Activated T-helper 2 cell treated with anti-CD3 and anti-CD28 coated beads, Interferon-gamma antibody, Interleukin-2, Interleukin-4, amounts not matched to agents 10 μg/mL and 5 μg/mL and 100 μg/mL, durations not matched to agents 14 hours and 24 hours and 36 hours (primary cell): ENCODE data around the gene ANXA8. TPM values are rescaled to one million over a fixed set of nuclear protein-coding genes. Genes with fewer than 3 reads are reported as not detected.
"Not testable (repeated sequence)": the region's sequence is repeated elsewhere in the genome, so short reads cannot be mapped to it uniquely, and the experiment has no call there.

ENCODE experiments used
- DNase-seq: peaks from one replicate; pipeline ENCODE4 v3.0.0; 2021; ENCODE audit warnings: low spot score
- H3K27ac Mint-ChIP-seq: one replicate; pipeline ENCODE4 v1.8.0; 2021; ENCODE audit warnings: mixed read lengths
- H3K27me3 Mint-ChIP-seq: one replicate; pipeline ENCODE4 v1.8.0; 2021; ENCODE audit warnings: low read depth, mixed read lengths
- H3K36me3 Mint-ChIP-seq: one replicate; pipeline ENCODE4 v1.8.0; 2021; ENCODE audit warnings: low read depth, mixed read lengths
- H3K4me1 Mint-ChIP-seq: one replicate; pipeline ENCODE4 v1.8.0; 2021; ENCODE audit warnings: low read depth, mixed read lengths
- H3K4me3 Mint-ChIP-seq: one replicate; pipeline ENCODE4 v1.8.0; 2021; ENCODE audit warnings: low read depth, mild to moderate bottlenecking, moderate library complexity, mixed read lengths
- H3K9me3 Mint-ChIP-seq: one replicate; pipeline ENCODE4 v1.8.0; 2021; ENCODE audit warnings: mixed read lengths
- intact Hi-C: fragments of 100-400 bp; cut with micrococcal nuclease; formaldehyde crosslinking; loops from one replicate; pipeline ENCODE4 v1.15.1; 2023
- total RNA-seq: library from RNA; stranded (reverse); gene quantifications from 2 replicates; pipeline ENCODE4 v1.2.3, GENCODE V29; 2022

The ANXA8 gene
- total RNA-seq, 1 donor from 2014 or later = 7.0 TPM

DNA sequence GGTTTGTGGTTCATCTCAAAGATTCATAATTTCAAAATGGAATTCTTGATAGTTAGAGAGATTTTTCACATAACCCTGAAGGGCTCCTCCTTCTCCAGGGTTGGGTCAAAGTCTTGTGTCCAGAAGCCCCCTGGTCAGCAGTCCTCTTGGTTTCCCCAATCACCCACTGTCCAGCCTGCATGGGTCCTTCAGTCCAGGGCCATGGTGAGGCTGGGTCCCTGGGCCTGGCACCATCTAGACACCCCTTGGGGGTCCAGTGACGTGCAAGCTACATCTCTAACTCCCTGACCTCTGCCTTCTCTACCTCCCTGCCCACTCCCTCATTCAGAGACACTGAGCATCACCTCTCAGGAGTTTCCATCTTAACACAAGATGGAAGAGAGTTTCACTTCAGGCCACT lies 26.1 kb downstream of the ANXA8 start:
- intact Hi-C loops = no loop called here
- no peaks in the 10 kb centered on the region for H3K36me3 Mint-ChIP-seq
- H3K9me3 Mint-ChIP-seq = no peaks in the 10 kb centered on the region
- no peak overlapping the region for H3K27ac Mint-ChIP-seq
- H3K27me3 Mint-ChIP-seq = peaks cover 2% of the 10 kb centered on the region
- peaks cover 28% of the 10 kb centered on the region for H3K4me1 Mint-ChIP-seq
- H3K4me3 Mint-ChIP-seq = no peak overlapping the region
- no peak for DNase-seq

DNA sequence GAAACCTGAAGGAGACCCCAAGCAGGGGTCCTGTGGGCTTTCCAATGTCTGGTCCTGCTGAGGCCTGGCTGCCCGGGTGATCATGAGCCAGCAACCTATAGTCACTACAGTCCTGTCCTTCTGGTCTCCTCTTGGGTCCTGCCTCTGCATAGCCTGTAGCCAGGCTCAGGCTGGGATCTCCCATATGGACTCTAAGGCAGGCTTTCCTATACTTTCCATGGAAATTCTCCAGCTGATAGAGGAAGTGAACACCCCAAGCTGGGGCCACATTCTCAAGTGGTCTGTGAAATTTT lies 26.4 kb downstream of the ANXA8 start:
- no peaks in the 10 kb centered on the region for H3K9me3 Mint-ChIP-seq
- no peak for DNase-seq
- no peaks in the 10 kb centered on the region for H3K36me3 Mint-ChIP-seq
- H3K27me3 Mint-ChIP-seq = peaks cover 2% of the 10 kb centered on the region
- intact Hi-C loops = no loop called here
- no peak overlapping the region for H3K27ac Mint-ChIP-seq
- H3K4me3 Mint-ChIP-seq = no peak overlapping the region
- peaks cover 28% of the 10 kb centered on the region for H3K4me1 Mint-ChIP-seq

DNA sequence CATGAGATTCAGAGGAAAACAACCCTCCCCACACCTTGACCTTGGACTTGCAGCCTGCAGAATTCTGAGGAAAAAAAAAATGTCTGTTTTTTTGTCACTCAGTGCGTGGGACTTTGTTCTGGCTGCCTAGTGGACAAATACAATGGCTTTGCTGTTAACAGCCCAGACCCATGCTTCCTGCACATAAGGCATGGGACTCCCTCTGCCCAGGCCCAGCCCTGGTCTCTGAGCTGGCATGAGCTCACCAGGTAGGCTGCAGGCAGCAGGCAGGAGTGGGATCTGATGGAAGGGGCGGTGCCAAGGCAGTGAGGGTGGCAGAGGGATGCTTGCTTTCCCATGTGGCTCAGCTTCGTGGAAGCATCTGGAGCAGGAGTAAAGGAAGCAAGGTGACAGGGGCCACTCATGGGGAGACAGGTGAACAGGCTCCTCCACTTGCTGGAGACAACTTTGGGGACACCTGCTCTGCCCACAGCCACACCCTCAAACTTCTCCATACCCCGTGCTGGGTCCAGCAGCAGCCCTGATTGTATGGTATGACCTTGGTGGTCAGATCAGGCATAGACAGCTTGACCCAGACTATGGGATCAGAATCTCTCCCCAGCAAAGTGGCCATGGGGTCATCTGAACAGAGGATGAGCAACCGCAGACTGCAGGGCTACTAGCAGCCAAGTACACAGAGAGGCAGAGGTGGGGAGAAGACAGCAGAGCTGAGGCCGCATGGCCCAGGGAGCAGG lies 27.0 kb downstream of the ANXA8 start:
- H3K9me3 Mint-ChIP-seq = no peaks in the 10 kb centered on the region
- intact Hi-C loops = no loop called here
- no peak overlapping the region for H3K27ac Mint-ChIP-seq
- no peaks in the 10 kb centered on the region for H3K36me3 Mint-ChIP-seq
- peaks cover 28% of the 10 kb centered on the region for H3K4me1 Mint-ChIP-seq
- H3K4me3 Mint-ChIP-seq = no peak overlapping the region
- no peak for DNase-seq
- peaks cover 2% of the 10 kb centered on the region for H3K27me3 Mint-ChIP-seq

DNA sequence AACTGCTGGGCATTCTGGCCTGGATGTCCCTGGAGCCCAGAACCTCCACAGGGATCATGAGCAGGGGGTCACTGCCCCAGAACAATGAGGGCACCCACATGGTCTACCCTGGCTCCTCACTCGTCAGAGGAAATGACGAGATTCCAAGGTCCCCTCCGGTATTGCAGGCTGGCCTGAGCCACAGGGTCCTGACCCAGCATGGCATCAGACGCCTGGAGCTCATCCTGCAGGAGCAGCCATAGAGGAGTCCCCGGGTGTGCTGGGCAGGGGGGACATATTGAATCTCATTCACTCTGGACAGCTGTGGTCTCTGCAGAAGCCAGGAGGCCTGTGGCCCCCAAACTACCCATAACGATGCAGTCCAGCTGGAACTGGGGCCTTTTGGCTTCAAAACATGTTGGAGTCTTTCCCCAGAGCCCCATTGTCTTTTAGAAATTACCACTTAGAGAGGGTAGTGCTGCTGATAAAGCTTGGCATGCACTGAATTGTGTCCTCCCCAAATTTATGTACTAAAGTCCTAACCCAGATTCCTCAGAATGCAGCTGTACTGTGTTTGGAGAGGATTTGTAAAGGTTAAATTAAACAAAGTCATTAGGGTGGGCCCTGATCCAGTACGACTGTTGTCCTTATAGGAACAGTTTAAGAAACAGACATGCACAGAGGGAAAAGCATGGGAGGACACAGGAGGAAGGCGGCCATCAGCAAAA lies 27.7 kb downstream of the ANXA8 start:
- no peak overlapping the region for H3K4me3 Mint-ChIP-seq
- no peaks in the 10 kb centered on the region for H3K9me3 Mint-ChIP-seq
- intact Hi-C loops = no loop called here
- DNase-seq = no peak
- H3K27ac Mint-ChIP-seq = no peak overlapping the region
- peaks cover 2% of the 10 kb centered on the region for H3K27me3 Mint-ChIP-seq
- H3K36me3 Mint-ChIP-seq = no peaks in the 10 kb centered on the region
- peaks cover 25% of the 10 kb centered on the region for H3K4me1 Mint-ChIP-seq

DNA sequence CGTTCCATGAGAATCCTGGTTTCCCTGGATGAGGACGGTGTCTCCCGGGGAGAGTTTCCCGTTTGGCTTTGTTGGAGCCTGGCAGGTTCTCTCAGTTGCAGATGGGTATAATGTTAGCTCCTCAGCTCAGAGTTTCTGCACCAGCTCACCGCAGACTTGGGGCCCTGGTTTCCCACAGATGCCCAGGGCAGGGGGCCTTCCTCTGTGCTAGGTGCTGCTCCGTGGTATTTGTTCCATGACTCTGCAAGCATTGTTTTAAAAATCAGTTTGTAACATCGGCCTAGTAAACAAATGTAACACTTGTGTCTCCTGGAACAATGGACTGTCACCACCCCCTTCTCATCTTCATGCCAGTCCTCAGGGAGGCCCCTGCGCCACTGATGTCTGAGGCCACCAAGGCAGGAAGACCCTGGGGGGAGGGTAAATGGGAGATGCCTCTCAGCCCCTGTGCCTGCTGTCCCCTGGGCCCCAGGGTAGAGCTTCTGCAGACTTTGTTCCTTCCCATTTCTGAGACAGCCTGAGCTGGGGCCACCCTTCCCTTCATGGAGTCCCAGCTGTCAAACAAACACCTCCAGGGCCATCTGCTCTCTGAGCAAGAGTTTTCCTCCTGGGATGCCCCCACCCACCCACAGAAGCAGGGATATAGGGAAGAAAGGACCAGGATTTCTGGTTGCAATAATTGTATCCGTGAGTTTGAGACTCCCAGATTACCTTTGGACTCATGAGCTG lies 28.4 kb downstream of the ANXA8 start:
- DNase-seq, intact Hi-C loops, H3K27me3 Mint-ChIP-seq, H3K36me3 Mint-ChIP-seq, H3K9me3 Mint-ChIP-seq, H3K27ac Mint-ChIP-seq, H3K4me3 Mint-ChIP-seq: not testable (repeated sequence)
- H3K4me1 Mint-ChIP-seq = peaks cover 23% of the 10 kb centered on the region

DNA sequence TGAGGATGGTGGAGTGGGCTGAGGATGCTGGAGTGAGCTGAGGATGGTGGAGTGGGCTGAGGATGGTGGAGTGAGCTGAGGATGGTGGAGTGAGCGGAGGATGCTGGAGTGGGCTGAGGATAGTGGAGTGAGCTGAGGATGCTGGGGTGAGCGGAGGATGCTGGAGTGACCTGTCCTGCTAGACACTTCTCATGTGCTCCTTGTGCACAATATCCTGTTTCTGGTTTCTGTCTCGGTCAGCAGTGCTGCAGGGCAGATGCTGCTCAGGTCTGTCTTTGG lies 29.2 kb downstream of the ANXA8 start:
- DNase-seq = no peak
- Mint-ChIP-seq H3K4me1 (peaks cover 21% of the 10 kb centered on the region), H3K27ac (no peak overlapping the region), H3K4me3 (no peak overlapping the region), H3K36me3 (no peaks in the 10 kb centered on the region), H3K27me3 (peaks cover 2% of the 10 kb centered on the region), H3K9me3 (no peaks in the 10 kb centered on the region)
- intact Hi-C loops = no loop called here

DNA sequence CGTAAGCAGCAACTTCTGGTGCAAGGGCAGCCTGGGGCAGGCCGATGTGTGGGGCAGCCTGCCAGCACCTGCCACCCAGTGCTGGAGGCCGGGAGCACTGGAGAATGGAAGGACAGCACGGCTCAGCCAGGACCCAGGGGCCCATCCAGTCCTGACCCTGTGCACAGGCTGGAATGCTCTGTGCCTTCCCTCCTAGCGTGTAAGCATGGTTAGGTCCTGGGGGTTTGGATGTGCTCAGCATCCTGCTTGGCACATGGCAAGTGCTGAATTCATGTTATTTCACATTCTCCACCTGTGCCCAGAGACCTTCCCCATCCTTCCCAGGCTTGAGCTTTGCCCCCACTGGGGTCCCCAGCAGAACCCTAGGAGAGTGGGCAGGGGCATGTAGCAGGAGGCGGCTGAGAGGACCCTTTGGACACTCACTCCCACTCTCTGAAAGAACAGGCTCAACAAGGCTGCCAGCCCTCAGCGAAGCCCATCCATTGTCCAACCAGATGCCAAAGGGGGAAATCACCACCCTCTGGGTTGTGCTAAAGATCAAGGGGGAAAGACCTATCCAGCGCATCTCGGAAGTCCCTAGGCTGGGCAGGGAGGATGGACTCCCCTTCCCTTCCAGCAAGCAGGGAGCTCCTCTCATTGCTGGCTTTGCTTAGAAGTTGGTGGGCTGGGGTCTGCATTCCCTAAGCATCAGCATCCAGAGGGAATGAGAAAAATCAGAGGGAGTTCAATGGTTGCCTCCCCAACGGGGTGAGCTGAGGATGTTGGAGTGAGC lies 29.7 kb downstream of the ANXA8 start:
- Mint-ChIP-seq H3K27ac (no peak overlapping the region), H3K27me3 (peaks cover 2% of the 10 kb centered on the region), H3K36me3 (no peaks in the 10 kb centered on the region), H3K9me3 (no peaks in the 10 kb centered on the region), H3K4me3 (no peak overlapping the region), H3K4me1 (peaks cover 19% of the 10 kb centered on the region)
- intact Hi-C loops = no loop called here
- DNase-seq = no peak

DNA sequence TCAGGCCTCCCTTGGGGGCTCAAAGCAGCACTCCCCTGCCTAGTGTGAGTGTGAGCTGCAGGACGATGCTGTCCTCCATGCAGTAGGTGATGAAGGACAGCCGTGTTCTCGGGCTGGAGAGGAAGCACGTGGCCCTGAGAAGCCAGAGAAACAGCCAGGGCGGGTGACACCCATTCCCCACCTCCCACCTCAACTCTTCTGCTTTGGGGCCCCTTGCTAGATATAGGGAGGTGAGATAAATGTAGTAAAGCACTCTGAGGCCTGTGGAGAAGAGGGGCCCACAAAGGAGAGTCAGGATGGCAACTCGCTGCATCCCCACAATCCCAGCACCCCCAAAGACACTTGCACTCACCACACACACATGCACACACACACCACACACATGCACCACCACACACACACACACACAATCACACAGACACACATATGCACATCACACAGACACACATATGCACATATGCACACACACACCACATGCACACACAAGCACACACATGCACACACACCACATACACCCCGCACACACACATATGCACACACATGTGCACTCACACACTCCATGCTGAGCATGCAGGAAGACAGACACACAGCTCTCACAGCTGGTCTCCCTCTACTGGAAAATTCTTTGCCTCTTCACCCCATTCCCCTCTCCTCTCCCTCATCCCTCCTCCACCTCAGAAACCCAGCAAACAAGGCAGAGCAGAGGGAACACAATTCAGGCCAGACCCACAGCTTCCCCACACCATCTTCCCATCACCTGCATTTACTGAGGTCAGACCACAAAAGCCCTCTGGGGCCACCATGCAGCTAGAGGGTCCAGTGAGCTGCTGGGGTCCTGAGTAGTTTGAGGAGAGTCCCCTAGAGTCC lies 30.5 kb downstream of the ANXA8 start:
- Mint-ChIP-seq H3K4me1 (peaks cover 20% of the 10 kb centered on the region), H3K27me3 (peaks cover 2% of the 10 kb centered on the region), H3K9me3 (no peaks in the 10 kb centered on the region), H3K4me3 (no peak overlapping the region), H3K36me3 (no peaks in the 10 kb centered on the region), H3K27ac (no peak overlapping the region)
- intact Hi-C loops = no loop called here
- no peak for DNase-seq

DNA sequence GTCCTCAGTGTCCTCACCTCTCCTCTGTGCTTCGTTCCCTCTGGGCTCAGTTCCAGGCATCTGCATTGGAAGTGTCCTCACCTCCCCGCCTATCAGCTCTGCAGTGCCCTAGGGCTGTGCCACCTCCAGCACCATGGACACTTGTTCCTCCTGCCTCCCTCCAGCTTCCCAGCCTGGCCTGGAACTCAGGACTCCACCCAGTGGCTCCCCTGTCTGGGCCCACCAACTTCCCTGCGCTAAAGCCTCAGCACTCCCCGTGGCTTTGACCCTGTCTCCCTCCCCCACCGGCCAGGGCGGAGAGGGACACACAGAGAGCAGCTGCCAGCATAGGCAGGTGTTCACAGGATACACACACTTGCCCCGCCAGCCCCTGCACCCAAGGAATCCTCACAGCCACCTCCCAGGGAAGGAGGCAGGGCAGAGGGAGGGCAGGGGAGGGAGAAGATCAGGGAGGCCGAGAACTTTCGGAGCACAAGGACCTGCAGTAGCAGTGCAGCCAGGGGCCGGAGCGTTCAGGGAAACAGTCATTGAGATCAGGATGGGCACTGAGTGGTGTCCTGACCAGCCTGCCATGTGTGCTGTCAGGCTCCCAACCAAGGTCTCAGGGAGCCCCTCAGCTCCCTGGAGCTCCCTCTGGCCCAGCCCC lies 31.3 kb downstream of the ANXA8 start:
- DNase-seq = no peak
- peaks cover 2% of the 10 kb centered on the region for H3K27me3 Mint-ChIP-seq
- H3K4me1 Mint-ChIP-seq = peaks cover 27% of the 10 kb centered on the region
- no peak overlapping the region for H3K27ac Mint-ChIP-seq
- intact Hi-C loops = no loop called here
- no peaks in the 10 kb centered on the region for H3K36me3 Mint-ChIP-seq
- no peaks in the 10 kb centered on the region for H3K9me3 Mint-ChIP-seq
- H3K4me3 Mint-ChIP-seq = no peak overlapping the region

DNA sequence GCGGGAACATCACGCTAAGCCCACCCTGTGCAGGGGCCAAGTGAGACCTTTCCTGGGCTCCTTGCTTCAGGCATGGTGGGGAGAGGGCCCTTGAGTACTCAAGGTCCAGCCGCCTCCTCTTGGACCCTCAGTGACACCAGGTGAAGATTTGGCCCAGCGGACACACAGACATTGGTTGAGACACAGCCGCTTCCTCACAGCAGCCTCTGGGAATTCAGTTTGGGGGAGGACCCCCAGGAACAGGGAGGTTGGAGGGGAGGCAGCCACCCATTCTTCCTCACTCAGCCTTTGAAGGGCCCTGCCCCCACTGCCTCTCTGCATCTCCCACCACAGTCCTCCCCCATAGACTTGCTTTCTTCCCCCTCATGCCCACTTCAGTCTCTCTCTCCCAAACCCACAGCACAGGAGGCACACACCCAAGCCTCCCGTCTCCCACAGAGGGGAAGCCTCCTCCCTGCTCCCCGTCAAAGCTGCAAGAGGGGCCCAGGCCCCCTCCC lies 31.9 kb downstream of the ANXA8 start:
- Mint-ChIP-seq H3K27me3 (peaks cover 2% of the 10 kb centered on the region), H3K36me3 (no peaks in the 10 kb centered on the region), H3K4me1 (peaks cover 28% of the 10 kb centered on the region), H3K27ac (no peak overlapping the region), H3K4me3 (no peak overlapping the region), H3K9me3 (no peaks in the 10 kb centered on the region)
- intact Hi-C loops = no loop called here
- DNase-seq = no peak

DNA sequence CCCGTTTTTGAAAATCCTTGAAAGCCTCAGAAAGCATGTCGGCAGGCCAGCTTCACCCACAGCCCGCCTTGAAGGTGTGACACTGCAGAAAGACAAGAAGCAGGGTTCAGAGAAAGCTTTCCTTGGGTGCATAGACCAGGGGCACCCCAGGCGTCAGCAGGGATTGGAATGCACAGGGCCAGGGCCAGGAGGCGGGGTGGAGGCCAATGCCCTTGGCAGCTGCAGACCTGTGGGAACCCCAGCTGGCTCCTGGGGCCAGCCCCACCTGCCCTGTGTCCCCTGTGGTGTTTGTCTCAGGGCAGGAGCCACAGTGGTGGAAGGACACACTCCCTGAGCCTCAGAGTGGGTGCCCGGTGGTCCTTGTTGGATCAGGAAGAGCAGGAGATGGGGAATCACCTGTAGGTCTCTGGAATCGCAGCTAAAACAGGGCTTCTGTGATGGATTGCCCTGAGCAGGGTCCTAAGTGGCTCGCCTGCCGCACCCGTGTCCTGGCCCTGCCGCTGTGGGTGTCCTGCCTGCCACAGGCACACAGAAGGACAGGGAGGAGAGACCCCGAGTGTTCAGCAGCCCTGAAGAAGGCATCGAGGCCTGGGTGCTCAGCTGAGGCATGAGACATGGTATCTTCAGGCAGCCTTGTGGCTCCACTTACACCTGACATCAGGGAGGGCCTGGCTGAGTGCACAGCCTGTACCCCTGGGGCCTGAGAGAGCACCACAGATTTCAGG lies 32.5 kb downstream of the ANXA8 start:
- Mint-ChIP-seq H3K27me3 (peaks cover 2% of the 10 kb centered on the region), H3K9me3 (no peaks in the 10 kb centered on the region), H3K4me1 (peaks cover 28% of the 10 kb centered on the region), H3K4me3 (no peak overlapping the region), H3K36me3 (no peaks in the 10 kb centered on the region), H3K27ac (no peak overlapping the region)
- no peak for DNase-seq
- intact Hi-C loops = no loop called here
